Thyroid gland (tissue), 4 donors: ENCODE data around the gene NECAB3.

Experiments used
- POLR2A ChIP-seq, 2 donors: fragments of 450-650 bp; IDR thresholded peaks; one replicate each; pipeline ENCODE4 v1.6.1; 2017; ENCODE audit warnings: antibody characterized with exemption in 2 of 2, mild to moderate bottlenecking in 2 of 2, moderate library complexity in 1 of 2
- TF ChIP-seq, protein P1 (sequence below), 6 experiments: fragments of 200-600 bp in 3 of 6; fragments of 450-650 bp in 3 of 6; sonication (generic) in 3 of 6; IDR thresholded peaks; one replicate each; pipeline ENCODE4 v1.5.1; 2016 to 2019; ENCODE audit warnings: antibody characterized with exemption in 6 of 6, mild to moderate bottlenecking in 2 of 6, inconsistent platforms in 1 of 6, moderate library complexity in 1 of 6

DNA sequence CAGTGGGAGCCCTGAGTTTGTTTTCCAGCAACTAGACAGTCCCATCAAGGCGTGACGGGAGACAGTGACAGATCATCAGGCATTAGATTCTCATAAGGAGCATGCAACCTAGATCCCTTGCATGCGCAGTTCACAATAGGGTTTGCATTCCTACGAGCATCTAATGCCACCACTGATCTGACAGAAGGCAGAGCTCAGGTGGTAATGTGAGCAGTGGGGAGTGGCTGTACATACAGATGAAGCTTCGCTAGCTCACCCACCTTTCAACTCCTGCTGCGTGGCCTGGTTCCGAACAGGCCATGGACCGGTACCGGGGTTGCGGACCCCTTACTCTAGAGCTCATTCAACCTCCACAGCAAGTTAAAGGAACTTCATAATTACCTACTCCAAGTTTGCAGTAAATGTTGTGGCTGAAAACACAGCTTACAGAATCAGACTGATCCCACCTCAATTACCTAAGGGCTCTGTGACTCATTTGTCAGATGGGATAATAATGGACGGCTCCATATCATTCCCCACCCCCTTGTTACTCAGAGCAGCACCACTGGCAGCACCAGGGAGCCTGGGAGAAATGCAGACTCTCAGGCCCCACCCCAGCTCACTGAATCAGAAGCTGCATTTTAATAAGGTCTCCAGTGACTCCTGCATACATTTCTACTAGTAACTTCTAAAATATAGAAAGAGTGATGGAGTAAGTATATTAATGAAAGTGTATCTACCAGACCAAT is 30.1 kb upstream of the NECAB3 start:
- TF ChIP-seq, protein P1, sequence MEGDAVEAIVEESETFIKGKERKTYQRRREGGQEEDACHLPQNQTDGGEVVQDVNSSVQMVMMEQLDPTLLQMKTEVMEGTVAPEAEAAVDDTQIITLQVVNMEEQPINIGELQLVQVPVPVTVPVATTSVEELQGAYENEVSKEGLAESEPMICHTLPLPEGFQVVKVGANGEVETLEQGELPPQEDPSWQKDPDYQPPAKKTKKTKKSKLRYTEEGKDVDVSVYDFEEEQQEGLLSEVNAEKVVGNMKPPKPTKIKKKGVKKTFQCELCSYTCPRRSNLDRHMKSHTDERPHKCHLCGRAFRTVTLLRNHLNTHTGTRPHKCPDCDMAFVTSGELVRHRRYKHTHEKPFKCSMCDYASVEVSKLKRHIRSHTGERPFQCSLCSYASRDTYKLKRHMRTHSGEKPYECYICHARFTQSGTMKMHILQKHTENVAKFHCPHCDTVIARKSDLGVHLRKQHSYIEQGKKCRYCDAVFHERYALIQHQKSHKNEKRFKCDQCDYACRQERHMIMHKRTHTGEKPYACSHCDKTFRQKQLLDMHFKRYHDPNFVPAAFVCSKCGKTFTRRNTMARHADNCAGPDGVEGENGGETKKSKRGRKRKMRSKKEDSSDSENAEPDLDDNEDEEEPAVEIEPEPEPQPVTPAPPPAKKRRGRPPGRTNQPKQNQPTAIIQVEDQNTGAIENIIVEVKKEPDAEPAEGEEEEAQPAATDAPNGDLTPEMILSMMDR (IDR thresholded peaks at IDR 0.05): no peak
- no peak for TF ChIP-seq POLR2A (IDR thresholded peaks at IDR 0.05)
